Nephron progenitor cell (in vitro differentiated cells): ENCODE results near the gene PTPN3.

Experiments used
- DNase-seq: peaks from one replicate; pipeline ENCODE4 v3.0.0; 2021
- H3K27ac Mint-ChIP-seq: 2 replicates; pipeline ENCODE4 v1.8.0; 2021; ENCODE audit warnings: mild to moderate bottlenecking, moderate library complexity, mixed read lengths
- H3K27me3 Mint-ChIP-seq: 2 replicates; pipeline ENCODE4 v1.8.0; 2021; ENCODE audit warnings: mild to moderate bottlenecking, low read depth, mixed read lengths; ENCODE audit not compliant: poor library complexity
- H3K36me3 Mint-ChIP-seq: 2 replicates; pipeline ENCODE4 v1.8.0; 2021; ENCODE audit warnings: low read depth, mixed read lengths
- H3K4me1 Mint-ChIP-seq: 2 replicates; pipeline ENCODE4 v1.8.0; 2021; ENCODE audit warnings: mixed read lengths
- H3K4me3 Mint-ChIP-seq: 2 replicates; pipeline ENCODE4 v1.8.0; 2021; ENCODE audit warnings: mild to moderate bottlenecking, moderate library complexity, mixed read lengths
- H3K9me3 Mint-ChIP-seq: 2 replicates; pipeline ENCODE4 v1.8.0; 2021; ENCODE audit warnings: mild to moderate bottlenecking, moderate library complexity, mixed read lengths
- TF ChIP-seq, protein P1 (sequence below): fragments of 200-600 bp; sonication (generic); IDR thresholded peaks from 2 replicates; pipeline ENCODE4 v1.5.0; 2021; ENCODE audit warnings: antibody characterized with exemption

The PTPN3 gene

GRCh38 chr9:109483744-109484429 lies 14.2 kb downstream of the PTPN3 start:
- Mint-ChIP-seq H3K27ac (peak overlapping the region; percentile 96), H3K4me1 (peaks cover 64% of the 10 kb centered on the region), H3K4me3 (peak overlapping the region; percentile 55), H3K9me3 (no peaks in the 10 kb centered on the region), H3K27me3 (peaks cover 10% of the 10 kb centered on the region), H3K36me3 (no peaks in the 10 kb centered on the region)
- TF ChIP-seq, protein P1, sequence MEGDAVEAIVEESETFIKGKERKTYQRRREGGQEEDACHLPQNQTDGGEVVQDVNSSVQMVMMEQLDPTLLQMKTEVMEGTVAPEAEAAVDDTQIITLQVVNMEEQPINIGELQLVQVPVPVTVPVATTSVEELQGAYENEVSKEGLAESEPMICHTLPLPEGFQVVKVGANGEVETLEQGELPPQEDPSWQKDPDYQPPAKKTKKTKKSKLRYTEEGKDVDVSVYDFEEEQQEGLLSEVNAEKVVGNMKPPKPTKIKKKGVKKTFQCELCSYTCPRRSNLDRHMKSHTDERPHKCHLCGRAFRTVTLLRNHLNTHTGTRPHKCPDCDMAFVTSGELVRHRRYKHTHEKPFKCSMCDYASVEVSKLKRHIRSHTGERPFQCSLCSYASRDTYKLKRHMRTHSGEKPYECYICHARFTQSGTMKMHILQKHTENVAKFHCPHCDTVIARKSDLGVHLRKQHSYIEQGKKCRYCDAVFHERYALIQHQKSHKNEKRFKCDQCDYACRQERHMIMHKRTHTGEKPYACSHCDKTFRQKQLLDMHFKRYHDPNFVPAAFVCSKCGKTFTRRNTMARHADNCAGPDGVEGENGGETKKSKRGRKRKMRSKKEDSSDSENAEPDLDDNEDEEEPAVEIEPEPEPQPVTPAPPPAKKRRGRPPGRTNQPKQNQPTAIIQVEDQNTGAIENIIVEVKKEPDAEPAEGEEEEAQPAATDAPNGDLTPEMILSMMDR: no peak
- peak; percentile 24 for DNase-seq

- no peak for DNase-seq
- no peaks in the 10 kb centered on the region for H3K36me3 Mint-ChIP-seq
- peaks cover 7% of the 10 kb centered on the region for H3K27me3 Mint-ChIP-seq
- H3K4me3 Mint-ChIP-seq: no peak overlapping the region
- TF ChIP-seq, protein P1: no peak
- no peaks in the 10 kb centered on the region for H3K9me3 Mint-ChIP-seq
- peak overlapping the region; percentile 23 for H3K27ac Mint-ChIP-seq
- H3K4me1 Mint-ChIP-seq: peaks cover 62% of the 10 kb centered on the region
Measured at GRCh38 chr9:109482391-109482916, 15.7 kb downstream of the PTPN3 start.

- DNase-seq: no peak
- no peak overlapping the region for H3K4me3 Mint-ChIP-seq
- no peaks in the 10 kb centered on the region for H3K36me3 Mint-ChIP-seq
- H3K9me3 Mint-ChIP-seq: no peaks in the 10 kb centered on the region
- peaks cover 7% of the 10 kb centered on the region for H3K27me3 Mint-ChIP-seq
- TF ChIP-seq, protein P1: no peak
- H3K4me1 Mint-ChIP-seq: peaks cover 62% of the 10 kb centered on the region
- H3K27ac Mint-ChIP-seq: no peak overlapping the region
Measured at GRCh38 chr9:109481856-109482255, 16.3 kb downstream of the PTPN3 start.

DNA sequence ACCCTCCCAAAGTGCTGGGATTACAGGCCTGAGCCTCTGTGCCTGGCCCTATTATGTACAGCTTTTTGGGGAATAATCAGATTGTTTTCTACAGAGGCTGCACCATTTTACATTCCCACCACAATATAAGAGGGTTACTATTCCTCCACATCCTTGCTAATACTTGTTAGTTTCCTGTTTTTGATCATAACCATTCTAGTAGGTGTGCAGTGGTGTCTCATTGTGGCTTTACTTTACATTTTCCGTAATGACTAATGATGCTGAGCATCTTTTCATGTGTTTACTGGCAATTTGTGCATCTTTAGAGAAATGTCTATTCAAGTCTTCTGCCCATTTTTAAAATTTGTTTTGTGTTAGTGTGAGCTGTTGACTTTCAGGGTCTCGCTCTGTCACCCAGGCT lies 18.3 kb downstream of the PTPN3 start:
- no peak for DNase-seq
- TF ChIP-seq, protein P1: no peak
- Mint-ChIP-seq H3K4me1 (peaks cover 65% of the 10 kb centered on the region), H3K27ac (no peak overlapping the region), H3K27me3 (peaks cover 6% of the 10 kb centered on the region), H3K36me3 (no peaks in the 10 kb centered on the region), H3K9me3 (no peaks in the 10 kb centered on the region), H3K4me3 (no peak overlapping the region)

DNA sequence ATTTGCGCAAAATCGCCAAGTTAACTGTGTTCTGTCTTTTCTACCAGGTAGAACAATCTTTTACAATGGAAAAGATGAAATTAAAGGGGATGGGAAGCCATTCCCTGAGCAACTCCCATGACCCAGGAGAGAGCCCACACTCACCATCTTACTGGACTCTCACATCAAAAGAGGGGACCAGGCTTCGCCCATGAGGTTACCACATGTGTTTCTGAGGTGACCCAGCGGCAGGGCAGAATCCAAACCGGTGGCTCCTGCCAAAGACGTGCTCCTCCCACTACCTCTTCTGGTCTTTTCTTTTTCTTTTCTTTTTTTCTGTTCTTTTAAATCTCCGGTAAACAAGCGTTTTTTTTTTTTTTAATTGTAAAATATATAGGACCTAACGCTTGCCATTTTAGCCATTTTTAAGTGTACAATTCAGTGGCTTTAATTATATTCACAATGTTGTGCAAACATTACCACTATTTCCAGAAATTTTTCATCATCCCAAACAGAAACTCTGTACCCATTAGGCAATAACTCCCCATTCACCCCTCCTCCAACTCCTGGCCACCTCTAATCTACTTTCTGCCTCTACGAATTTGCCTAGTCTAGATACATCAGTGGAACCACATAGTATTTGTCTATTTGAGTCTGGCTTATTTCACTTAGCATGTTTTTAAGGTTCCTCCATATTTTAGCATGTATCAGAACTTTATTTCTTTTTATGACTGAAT lies 19.3 kb downstream of the PTPN3 start:
- H3K27me3 Mint-ChIP-seq: no peaks in the 10 kb centered on the region
- DNase-seq: no peak
- no peaks in the 10 kb centered on the region for H3K36me3 Mint-ChIP-seq
- H3K9me3 Mint-ChIP-seq: no peaks in the 10 kb centered on the region
- TF ChIP-seq, protein P1: no peak
- H3K4me1 Mint-ChIP-seq: peaks cover 67% of the 10 kb centered on the region
- H3K4me3 Mint-ChIP-seq: no peak overlapping the region
- no peak overlapping the region for H3K27ac Mint-ChIP-seq
